Ectodermal cell (in vitro differentiated cells): Measurements from ENCODE around the gene IHH.

Experiments
- H3K27ac ChIP-seq: 2 replicates; pipeline ENCODE4 v1.7.0; 2013; ENCODE audit warnings: mild to moderate bottlenecking, low read depth, low read length; ENCODE audit not compliant: insufficient read depth, poor library complexity, severe bottlenecking
- H3K27me3 ChIP-seq: 2 replicates; pipeline ENCODE4 v1.7.0; 2013; ENCODE audit warnings: mild to moderate bottlenecking, low read length; ENCODE audit not compliant: insufficient read depth, control insufficient read depth, poor library complexity, severe bottlenecking
- H3K36me3 ChIP-seq: one replicate; pipeline ENCODE4 v1.7.0; 2013; ENCODE audit warnings: low read length; ENCODE audit not compliant: control insufficient read depth, insufficient read depth
- H3K4me1 ChIP-seq: one replicate; pipeline ENCODE4 v1.7.0; 2013; ENCODE audit warnings: low read length; ENCODE audit not compliant: control insufficient read depth, insufficient read depth
- H3K4me3 ChIP-seq: 2 replicates; pipeline ENCODE4 v1.7.0; 2013; ENCODE audit warnings: low read depth, low read length, control low read depth; ENCODE audit not compliant: insufficient read depth
- H3K9me3 ChIP-seq: 2 replicates; pipeline ENCODE4 v1.7.0; 2013; ENCODE audit warnings: mild to moderate bottlenecking, low read length, moderate library complexity; ENCODE audit not compliant: control insufficient read depth
- WGBS, 2 experiments: methylation state at CpG; one replicate each; pipeline ENCODE4 v1.1.7; 2013; ENCODE audit warnings: missing lambda C conversion rate in 2 of 2; 5-methylcytosine and 5-hydroxymethylcytosine counted together

The IHH gene

DNA sequence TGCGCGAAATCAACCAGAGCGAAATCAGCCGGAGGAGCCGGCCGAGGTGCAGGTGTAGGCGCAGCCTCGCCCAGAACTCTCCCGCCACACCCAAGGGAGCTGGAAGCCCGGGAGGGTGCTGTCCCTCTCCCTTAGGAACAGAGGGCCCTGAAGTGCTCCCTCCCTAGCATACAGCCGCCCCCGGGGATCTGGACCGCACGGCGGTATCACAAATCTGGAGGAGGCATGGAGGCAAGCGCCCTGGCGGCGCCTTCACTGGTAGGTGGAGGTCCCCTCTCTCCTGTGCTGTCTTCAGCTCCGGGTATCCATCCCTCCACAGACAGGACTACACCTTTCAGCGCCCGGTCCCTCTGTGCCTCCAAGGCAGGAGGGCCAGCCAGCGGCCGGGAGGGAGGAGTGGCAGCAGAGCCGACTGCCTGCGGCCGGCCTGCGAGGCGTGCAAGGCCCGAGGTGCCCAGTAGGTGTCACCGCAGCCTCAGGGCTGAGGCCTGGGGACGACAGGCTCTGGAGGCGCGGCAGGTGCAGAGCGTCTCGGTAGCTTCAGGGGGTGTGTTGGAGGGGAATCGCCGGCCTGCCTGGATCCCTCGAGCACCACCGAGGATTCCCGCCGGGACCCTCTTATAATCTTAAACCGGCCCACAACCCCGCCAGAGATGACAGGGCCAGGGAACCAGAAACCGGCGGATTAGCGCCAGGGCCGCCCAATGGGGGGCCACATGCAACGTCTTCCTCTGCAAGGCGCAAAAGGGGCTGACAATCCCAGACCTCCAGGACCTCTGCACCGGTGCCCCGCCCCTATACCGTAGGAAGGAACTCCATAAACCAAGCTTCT, 2.8 kb downstream of the IHH start:
- 6% methylated on average over 52 of the region's 52 CpGs for WGBS, 2 experiments
- H3K27me3 ChIP-seq, result peaks cover 100% of the 10 kb centered on the region
- no peaks in the 10 kb centered on the region for H3K36me3 ChIP-seq
- no peak overlapping the region for H3K4me3 ChIP-seq
- no peaks in the 10 kb centered on the region for H3K9me3 ChIP-seq
- H3K4me1 ChIP-seq, result peaks cover 14% of the 10 kb centered on the region
- H3K27ac ChIP-seq, result no peak overlapping the region

DNA sequence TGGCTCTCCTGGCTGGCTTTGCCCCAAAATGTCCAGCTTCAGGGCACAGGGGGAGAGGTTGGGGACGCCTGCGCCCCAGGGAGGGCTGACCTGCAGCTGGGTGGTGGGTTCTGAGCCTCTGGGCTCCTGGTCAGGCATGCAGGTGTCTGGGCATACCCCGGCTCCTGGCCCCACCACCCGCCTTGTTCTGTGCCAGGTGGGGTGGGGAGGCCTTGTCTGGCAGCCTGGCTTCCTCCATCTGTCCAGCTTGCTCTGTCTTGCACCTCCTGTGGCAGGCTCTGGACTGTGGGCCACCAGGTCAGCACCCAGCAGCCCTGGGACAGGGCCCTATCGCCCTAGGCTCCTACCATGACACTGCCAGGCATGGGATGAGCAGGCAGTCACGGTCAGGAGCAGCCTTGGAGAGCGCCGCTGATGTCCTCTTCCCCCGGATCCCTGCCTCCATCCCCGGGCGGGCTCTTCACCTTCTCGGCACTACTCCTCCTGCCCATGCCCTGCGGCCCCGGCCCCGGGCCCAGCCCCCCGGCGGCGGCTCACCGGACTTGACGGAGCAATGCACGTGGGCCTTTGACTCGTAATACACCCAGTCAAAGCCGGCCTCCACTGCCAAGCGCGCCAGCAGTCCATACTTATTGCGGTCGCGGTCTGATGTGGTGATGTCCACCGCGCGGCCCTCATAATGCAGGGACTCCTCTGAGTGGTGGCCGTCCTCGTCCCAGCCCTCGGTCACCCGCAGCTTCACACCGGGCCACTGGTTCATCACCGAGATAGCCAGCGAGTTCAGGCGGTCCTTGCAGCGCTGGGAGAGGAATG, 3.6 kb downstream of the IHH start:
- H3K4me1 ChIP-seq, result peaks cover 14% of the 10 kb centered on the region
- no peaks in the 10 kb centered on the region for H3K9me3 ChIP-seq
- H3K4me3 ChIP-seq, result no peak overlapping the region
- H3K27me3 ChIP-seq, result peaks cover 100% of the 10 kb centered on the region
- 20 to 21% methylated on average over 40 of the region's 40 CpGs for WGBS, 2 experiments
- H3K36me3 ChIP-seq, result no peaks in the 10 kb centered on the region
- H3K27ac ChIP-seq, result no peak overlapping the region

DNA sequence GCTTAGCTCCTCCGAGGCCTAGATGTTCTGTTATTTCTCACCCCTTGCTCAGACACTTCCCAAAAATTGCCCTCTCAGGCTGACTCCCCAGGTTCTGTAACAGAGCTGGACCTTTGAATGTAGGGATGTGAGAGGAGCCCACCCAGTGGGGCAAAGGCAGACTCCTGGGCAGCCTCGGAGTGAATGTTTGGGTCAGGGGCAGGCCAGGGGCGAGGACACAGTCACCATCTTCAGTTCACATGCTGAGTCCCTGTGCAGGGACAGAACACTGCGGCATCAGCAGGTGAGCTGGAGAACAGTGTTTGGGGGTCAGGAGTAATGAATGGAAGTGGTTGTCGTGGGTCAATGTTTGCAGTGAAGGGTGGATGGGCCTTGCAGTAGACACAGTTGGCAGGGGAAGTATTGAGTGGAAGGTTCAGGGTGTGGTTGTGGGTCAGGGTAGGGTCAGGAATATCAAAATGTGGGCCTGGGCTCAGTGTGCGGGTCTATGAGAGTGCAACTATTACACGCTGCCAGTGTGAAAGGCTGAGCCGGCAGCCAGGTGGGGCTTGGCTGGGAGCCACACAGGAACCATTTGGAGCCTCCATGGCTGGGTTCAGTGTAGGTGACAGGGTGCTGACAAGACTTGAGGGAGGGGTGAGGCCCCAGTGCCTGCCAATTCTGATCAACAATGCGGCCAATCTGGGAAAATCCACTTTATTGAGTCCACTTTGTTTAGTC, 4.4 kb downstream of the IHH start:
- H3K27ac ChIP-seq, result no peak overlapping the region
- H3K36me3 ChIP-seq, result no peaks in the 10 kb centered on the region
- H3K9me3 ChIP-seq, result no peaks in the 10 kb centered on the region
- H3K4me1 ChIP-seq, result peaks cover 14% of the 10 kb centered on the region
- 79 to 84% methylated on average over 8 to 9 of the region's 9 CpGs for WGBS, 2 experiments
- H3K4me3 ChIP-seq, result no peak overlapping the region
- peaks cover 95% of the 10 kb centered on the region for H3K27me3 ChIP-seq

DNA sequence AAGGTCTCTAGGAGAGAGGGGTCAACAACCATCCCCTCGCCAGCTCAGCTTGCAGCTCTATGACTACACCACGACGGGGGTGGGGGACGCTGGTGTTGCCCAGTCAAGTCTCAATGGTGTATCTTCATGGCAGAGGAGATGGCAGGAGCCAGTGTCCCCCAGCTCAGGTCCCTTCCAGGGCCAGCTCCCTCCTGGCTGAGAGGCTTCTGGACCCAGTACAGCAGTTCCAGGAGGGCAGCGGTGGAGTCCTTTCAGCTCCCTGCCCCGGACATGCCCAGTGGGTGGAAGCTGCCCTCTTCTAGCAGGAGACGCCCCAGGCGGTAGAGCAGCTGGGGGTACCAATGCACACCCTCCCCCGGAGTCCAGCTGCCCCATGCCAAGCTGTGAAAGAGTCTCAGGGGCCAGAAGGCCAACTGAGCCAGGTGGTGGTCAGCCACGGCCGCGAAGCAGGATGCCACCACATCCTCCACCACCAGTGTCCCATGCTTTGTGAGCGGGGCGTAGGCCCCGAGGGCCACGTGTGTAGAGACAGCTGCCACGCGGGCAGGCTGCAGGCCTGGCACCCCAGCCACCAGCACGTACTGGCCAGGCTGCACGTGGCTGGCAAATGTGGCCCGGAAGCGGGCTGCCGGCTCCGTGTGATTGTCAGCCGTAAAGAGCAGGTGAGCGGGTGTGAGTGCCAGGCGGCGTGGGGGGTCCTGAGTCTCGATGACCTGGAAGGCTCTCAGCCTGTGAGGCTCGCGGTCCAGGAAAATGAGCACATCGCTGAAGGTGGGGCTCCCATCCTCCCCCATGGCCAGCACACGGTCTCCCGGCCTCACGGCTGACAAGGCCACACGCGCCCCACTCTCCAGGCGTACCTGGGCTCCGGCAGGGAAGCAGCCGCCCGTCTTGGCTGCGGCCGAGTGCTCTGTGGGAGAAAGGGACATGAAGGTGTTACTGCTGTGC, 5.5 kb downstream of the IHH start:
- 90% methylated on average over 43 of the region's 43 CpGs for WGBS, 2 experiments

DNA sequence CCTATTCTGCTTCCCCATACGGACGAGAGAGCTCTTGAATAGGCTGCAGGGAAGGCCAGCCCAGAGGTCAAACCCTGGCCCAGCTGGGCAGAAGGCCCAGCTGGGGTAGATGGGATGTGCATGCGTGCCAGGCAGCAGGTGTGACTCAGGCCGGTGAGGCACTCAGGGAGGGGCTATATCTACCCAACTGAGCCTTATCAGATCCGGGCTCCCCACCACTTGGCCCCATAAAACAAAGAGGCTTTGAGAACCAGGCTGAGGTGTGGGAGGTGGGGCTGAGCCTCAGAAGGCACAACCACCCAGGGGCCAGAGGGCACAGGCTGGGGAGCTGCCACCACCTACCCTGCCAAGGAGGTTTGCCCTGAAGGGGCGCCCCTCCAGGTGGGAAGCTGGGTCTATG, 11.4 kb downstream of the IHH start:
- no peak overlapping the region for H3K4me3 ChIP-seq
- no peaks in the 10 kb centered on the region for H3K4me1 ChIP-seq
- H3K36me3 ChIP-seq, result no peaks in the 10 kb centered on the region
- no peaks in the 10 kb centered on the region for H3K9me3 ChIP-seq
- peaks cover 60% of the 10 kb centered on the region for H3K27me3 ChIP-seq
- 77 to 82% methylated on average over 6 of the region's 6 CpGs for WGBS, 2 experiments
- no peak overlapping the region for H3K27ac ChIP-seq

More for the DNA sequence above, 5.5 kb downstream of the IHH start:
- H3K4me1 ChIP-seq, result peaks cover 14% of the 10 kb centered on the region
- no peaks in the 10 kb centered on the region for H3K36me3 ChIP-seq
- H3K9me3 ChIP-seq, result no peaks in the 10 kb centered on the region
- H3K4me3 ChIP-seq, result no peak overlapping the region
- peaks cover 95% of the 10 kb centered on the region for H3K27me3 ChIP-seq
- no peak overlapping the region for H3K27ac ChIP-seq

DNA sequence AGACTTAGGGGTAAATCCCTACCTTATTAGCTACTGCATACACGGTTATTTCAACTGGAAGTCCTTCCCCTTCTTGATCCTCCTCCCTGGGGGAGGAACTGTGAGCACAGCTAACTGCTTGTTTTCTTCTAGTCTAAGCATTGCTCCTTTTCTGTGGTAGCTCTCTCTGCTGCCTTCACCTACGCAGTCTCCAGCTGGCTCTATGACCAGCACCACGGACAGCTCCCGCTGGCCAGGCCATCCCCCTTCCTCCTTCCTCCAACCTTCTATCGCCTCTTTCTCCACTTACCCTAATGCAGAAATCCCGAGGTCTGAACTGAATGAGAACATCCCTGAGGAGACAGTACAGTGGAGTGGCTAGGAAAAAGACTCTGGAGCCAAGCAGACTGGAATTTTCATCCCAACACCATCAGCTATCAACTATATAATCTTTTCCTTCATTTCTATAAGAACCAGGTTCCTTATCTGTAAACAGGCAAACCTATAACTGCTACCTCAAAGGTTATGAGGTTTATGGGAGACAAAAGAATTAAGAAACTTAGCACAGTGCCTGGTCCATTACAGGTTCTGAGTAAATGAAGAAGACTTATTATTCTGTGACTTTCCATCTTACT, 14.7 kb downstream of the IHH start:
- H3K4me3 ChIP-seq, result no peak overlapping the region
- no peak overlapping the region for H3K27ac ChIP-seq
- H3K4me1 ChIP-seq, result no peaks in the 10 kb centered on the region
- no peaks in the 10 kb centered on the region for H3K36me3 ChIP-seq
- WGBS, 2 experiments, result 6 to 8% methylated on average over 6 of the region's 6 CpGs
- H3K9me3 ChIP-seq, result no peaks in the 10 kb centered on the region
- H3K27me3 ChIP-seq, result peaks cover 56% of the 10 kb centered on the region

DNA sequence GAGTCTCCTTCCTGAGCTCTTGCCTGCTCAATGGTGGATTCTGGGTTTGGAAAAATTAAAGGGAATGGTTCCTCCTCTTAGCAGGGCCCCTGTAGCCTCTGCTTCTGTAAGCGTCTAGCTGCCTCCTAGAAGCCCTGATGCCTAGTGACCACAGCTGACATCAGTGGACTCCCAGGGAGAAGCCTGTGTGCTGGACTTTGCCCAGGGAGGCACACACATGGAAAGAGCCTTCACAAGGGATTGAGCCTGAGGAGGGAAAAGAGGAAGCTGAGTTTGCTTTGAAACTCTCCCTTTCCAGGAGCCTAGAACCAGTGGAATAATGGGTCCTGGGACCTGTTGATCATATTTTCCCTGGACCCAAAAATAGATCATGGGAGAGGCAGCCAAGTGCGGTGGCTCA, 18.0 kb downstream of the IHH start:
- no peak overlapping the region for H3K4me3 ChIP-seq
- no peak overlapping the region for H3K27ac ChIP-seq
- no peaks in the 10 kb centered on the region for H3K36me3 ChIP-seq
- H3K27me3 ChIP-seq, result peaks cover 42% of the 10 kb centered on the region
- H3K4me1 ChIP-seq, result no peaks in the 10 kb centered on the region
- H3K9me3 ChIP-seq, result no peaks in the 10 kb centered on the region
- 75 to 81% methylated on average over 2 of the region's 2 CpGs for WGBS, 2 experiments

DNA sequence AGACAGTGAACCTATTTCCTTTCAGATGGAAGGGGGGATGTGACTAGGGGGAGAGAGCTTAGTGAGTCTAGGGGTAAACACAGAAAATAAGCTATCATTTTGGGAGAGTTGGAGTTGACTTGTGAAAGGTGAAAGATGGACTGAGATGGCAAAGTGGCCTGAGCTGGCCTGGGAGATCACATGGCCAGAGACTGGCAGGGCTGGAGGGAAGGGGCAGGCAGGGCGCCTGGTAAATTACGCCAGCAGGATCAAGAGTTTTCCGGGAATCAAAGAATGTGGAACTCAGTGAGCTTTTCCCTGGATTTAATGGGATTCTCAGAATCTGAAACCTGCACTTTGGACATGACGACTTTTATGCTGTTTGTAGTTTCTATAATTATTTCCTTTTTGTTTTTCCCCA, 18.6 kb downstream of the IHH start:
- Histone ChIP-seq H3K27me3 (peaks cover 36% of the 10 kb centered on the region), H3K36me3 (no peaks in the 10 kb centered on the region), H3K4me3 (no peak overlapping the region), H3K9me3 (no peaks in the 10 kb centered on the region), H3K27ac (no peak overlapping the region), H3K4me1 (no peaks in the 10 kb centered on the region)
- WGBS, 2 experiments, result 81 to 84% methylated on average over 4 of the region's 4 CpGs

DNA sequence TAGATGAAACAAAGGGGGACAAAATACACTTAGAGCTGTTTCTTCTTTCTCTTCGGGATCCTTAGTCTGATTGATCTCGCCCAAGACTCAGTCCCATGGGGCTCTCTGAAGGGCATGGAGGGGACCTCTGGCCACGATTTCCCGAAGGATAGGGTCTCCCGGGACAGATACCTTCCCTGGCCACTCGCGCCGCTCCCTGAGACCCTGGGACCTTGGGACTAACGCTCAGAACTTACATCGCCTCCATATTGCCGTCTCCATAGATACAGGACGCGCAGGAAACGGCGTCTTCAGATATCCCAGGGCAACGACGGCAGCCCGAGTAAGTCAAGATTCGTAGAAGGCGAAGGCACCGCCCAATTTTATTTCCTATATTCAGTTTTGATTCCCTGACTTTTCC, 19.5 kb downstream of the IHH start, which contains the start of gene CFAP65:
Gene CFAP65 (minus strand): TSS at position 265 of the 400 bp plus-strand sequence. CDS start 2,468 bp downstream, outside the sequence.
- Histone ChIP-seq H3K27me3 (peaks cover 36% of the 10 kb centered on the region), H3K9me3 (no peaks in the 10 kb centered on the region), H3K4me1 (no peaks in the 10 kb centered on the region), H3K27ac (no peak within 1 kb of the TSS), H3K36me3 (no peaks in the 10 kb centered on the region), H3K4me3 (peak within 1 kb of the TSS; percentile 46)
- 1 to 2% methylated on average over 21 of the region's 21 CpGs for WGBS, 2 experiments
